HG03045 (cell line): ENCODE data around the gene PCDHAC1.

Source experiments
- ATAC-seq: cut with Tn5 transposase; IDR thresholded peaks from one replicate; pipeline ENCODE4 v1.9.1; 2021; ENCODE audit warnings: mild to moderate bottlenecking, moderate library complexity; ENCODE audit not compliant: unreplicated experiment

PCDHAC1 gene

GRCh38 chr5:140967226-140967893 lies 41.3 kb downstream of the PCDHAC1 start:
- ATAC-seq: no peak

- ATAC-seq: no peak
These were observed 43.8 kb downstream of the PCDHAC1 start for GRCh38 chr5:140969880-140970279.

- ATAC-seq: no peak
These were observed 47.5 kb downstream of the PCDHAC1 start for GRCh38 chr5:140973550-140973949.

- no peak for ATAC-seq
These were observed 50.9 kb downstream of the PCDHAC1 start for GRCh38 chr5:140977003-140977402.

GRCh38 chr5:140978260-140978659 lies 52.2 kb downstream of the PCDHAC1 start:
- no peak for ATAC-seq

GRCh38 chr5:140978983-140979382 lies 52.9 kb downstream of the PCDHAC1 start:
- no peak for ATAC-seq
